Stimulated activated CD4-positive, alpha-beta T cell treated with anti-CD3 and anti-CD28 coated beads, Interleukin-12 subunit alpha, Interleukin-12 subunit beta, amount 100 ng/mL, for 48 hours (primary cell): ENCODE measurements around the gene CACNA1C.

Source experiments
- DNase-seq, 3 donors: peaks; one replicate each; pipeline ENCODE4 v3.0.0-alpha.2; 2020; ENCODE audit warnings: low read depth in 2 of 3, low spot score in 1 of 3

The CACNA1C gene

DNA sequence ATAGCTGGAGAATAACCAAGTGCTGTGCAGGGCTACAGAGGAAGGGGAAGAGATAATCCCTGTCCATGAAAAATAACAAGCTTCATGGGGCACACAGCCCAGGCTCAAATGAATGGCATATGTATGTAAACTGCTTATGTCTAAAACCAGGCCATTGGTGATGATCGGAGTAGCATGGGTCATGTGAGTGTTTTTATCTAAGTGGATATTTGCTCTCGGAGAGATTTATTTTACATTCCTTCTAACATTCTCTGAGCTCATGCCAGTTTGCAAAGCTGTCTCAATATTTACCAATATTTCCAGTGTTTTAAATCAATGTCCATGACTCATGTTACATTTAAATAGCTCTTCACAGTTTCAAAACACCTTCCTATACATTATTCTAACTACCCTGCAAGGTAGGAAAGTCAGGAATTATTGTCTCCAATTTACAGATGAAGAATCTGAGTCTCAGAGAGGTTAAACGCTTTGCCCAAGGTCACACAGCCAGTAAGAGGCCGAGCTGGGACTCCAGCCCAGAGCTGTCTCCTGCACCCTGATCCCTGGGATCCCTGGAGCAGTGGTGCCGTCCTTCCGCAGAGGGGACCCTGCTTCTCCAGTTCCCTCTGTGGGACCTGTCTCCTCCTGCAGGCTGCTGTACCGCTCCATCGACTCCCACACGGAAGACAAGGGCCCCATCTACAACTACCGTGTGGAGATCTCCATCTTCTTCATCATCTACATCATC is 555.3 kb downstream of the CACNA1C start:
- DNase-seq: no peak

DNA sequence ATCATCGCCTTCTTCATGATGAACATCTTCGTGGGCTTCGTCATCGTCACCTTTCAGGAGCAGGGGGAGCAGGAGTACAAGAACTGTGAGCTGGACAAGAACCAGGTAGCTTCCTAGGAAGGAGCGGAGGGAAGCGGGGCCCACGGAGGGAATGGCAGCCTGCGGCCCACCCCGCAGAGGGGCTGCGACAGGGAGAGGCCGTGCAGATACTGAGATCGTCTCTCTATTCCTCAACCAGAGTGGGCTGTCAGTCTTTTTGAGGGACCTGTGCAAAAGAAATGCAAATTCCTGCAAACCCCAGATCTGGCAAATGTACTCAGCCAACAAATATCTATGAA is 555.8 kb downstream of the CACNA1C start:
- no peak for DNase-seq

DNA sequence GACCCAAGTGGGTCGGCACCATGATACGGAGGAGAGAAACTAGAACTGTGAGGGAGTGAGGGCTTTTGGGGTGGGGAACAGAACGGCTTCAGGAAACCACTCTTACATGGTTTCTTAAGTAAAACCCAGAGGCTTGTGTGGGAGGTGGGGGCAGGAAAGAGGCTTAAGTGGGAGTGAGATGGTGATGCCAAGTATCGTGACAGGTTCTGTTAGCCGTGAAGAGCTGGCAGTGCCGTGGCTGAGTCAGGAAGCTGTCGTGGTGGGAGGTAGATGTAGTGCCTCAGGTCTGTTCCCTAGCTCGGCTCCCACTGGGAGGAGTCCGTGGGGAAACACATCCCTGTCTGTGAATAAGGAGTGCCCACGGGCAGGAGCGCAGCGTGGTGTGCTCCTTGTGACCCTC is 556.2 kb downstream of the CACNA1C start:
- DNase-seq: no peak

GRCh38 chr12:2610358-2610757 is 557.6 kb downstream of the CACNA1C start:
- no peak for DNase-seq

GRCh38 chr12:2613326-2614073 is 560.7 kb downstream of the CACNA1C start:
- peak; percentile 43 to 54 (median 45) for DNase-seq

DNA sequence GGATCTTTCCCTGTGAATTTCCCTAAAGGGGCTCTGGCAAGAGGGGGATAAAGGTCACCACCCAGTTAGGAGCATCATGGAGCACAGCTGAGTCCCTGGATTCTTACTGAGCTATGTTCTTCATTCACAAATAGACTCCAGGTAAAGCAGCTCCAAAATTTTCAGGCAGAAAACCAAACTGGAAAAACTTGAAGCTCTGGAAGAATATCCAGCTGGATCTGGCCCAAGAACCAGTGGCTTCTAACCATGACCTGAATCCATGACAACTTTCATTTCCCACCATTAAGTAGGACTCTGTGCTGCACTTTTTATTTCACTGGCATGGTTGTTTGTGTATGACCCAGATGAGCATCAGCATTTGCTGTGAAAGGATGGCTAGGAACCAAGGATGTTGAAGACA is 561.6 kb downstream of the CACNA1C start:
- no peak for DNase-seq

DNA sequence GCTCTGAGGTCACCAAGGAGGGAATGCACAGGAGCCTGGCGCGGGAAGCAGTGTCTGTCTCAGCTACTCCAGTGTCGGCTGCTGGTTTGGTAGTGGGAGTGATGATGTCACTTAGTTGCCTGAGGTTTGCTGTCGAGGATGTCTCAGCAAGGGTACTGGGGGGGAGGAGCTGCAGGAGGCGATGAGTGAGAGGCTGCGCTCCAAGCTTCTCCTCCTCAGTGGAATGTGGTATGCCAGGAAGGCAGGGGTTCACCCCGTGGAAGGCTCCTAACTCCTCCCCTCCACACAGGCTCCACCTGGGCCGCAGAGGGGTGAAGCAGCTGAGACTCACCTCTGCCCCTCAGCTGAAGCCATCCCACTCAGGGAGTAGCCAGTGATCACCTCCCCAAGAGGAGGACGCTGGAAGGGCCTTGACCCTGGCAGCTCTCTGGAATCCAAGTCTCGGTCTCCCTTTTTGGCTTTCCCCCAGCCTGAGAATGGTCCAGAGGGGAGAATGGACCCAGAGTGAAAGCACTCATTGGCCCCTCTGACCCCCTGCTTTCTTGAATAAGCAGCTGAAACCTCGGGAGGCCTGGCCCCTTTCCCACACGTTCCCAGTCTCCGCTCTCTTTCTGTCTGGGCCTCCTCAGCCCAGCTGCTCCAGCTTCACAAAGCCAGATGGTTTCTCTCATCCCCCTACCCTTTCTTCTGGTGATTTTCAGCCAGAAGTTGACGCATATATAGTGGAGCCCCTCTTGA is 563.0 kb downstream of the CACNA1C start:
- DNase-seq: no peak

DNA sequence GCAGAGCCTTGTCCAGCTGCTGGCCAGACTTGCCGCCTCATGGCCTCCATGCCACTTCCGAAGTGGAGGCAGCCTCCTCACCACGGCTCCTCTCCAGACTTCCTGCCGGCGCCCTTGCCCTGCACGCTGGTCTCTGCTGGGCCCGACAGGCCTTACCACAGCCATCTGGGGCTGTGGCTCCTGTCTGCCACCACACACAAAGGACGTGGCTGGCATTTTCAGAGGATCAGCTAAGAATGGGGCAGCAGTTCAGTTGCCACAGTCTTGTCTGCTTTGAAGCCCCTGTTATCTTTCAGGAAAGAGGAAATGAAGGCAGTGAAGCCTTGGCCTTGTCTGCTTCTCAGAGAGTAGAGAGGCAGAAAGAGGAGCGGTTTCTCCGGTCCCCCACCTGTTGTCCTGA is 564.0 kb downstream of the CACNA1C start:
- DNase-seq: no peak

- no peak for DNase-seq
These were observed 564.6 kb downstream of the CACNA1C start for GRCh38 chr12:2617365-2617764.

DNA sequence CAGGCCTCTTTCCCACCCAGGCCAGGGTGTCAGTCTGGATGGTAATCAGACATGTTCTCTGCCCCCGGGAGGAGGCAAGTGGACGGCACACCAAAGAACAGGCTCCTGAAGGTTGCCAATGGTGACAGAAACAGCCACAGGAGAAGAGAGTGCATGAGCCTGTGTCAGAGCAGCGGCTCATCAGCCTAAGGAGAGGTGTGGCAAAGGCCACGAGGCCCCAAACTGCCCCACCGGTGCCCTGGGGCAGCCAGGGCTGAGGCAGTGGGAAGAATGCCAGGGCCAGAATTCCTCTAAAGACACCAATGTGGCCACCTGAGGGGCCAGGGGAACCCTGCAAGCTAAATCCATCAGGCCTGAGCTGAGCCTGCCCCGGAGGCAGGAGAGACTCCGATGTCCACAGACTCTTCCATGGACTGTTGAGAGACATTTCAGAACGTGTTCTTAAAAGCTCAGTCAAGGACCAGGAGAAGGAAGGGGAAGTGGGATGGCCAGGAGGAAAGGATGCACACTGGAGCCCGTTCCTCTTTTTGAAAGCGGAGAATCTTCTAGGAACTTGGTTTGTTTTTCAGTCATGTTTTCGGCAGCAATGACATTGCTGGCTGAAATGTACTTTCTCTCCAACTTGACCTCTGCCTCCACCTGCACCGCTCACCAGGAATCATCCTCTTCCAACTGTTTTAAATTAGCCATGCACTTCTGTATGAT is 565.7 kb downstream of the CACNA1C start:
- no peak for DNase-seq

DNA sequence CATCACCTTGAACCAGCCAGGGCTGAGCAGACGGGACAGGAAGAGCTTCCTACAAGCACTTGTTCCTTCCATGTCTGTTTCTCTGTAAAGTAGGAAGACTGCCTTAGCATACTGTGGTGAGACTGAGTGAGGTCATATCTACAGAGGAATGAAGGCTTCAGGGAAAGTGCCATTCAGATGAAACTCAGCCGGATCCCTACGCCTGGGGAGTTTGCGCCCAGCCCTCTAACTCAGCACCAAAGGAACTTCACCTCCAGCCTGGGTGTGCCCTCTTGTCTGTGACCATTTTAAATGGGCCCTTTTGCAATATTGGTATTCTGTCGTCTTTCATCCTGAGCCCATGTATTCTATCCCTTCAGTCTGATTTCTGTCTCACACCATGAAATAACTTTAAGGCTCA is 566.3 kb downstream of the CACNA1C start:
- DNase-seq: no peak

- no peak for DNase-seq
These were observed 569.7 kb downstream of the CACNA1C start for GRCh38 chr12:2622460-2622859.

DNA sequence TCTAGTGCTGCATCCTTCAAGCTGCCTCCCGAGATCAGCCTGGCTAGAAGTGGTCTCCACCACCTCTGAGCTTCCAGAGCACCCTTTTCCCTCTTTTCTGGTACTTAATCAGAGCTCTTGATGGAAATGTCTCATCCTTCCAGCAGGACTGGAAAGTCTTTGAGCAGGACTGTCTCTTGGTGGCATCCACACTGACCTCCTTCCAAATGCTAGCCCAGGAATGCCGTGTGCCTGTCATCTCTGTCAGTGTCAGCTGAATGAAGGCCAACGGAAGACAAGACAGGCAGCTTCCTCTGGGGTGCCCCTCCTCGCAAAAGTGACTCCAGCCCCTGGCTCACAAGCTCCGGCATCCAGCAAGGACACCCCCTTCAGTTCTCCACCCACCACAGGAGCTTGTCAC is 570.7 kb downstream of the CACNA1C start:
- no peak for DNase-seq

DNA sequence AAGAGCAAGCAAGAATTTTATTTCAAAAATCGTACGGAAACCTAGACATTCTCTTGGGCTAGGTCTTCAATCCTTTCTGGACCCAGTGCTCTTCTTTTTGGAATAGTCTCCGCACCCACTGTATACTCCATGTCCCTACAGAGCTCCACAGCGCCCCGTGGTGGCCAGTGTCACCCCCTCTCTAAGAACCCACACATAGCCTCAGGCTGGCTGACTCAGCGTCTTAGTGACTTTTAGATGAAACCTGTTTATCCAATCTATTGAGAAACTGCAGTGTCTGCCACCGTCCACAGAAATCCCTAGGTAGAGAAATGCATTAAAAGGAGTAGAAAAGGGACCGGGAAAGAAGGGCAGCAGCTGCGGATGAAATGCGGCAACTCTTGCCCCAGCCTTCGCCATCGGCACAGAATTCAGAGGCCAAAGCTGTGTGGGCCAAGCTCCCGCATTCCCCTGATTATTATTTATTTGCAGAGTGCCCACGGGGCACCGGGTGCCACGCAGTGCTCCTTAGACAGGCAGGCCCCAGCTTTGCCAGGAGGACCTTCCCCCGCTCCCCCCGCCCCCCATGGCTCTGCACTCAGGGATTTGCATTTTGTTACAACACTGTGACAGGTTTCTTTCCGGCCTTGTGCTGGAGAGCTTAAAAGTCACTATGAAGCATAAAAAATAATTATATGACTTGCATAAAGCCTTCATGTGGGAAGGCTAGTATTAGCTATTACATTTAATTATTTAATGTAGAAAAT is 571.9 kb downstream of the CACNA1C start:
- peak in 1 of 3 donors; percentile 12 for DNase-seq

GRCh38 chr12:2625289-2625612 is 572.5 kb downstream of the CACNA1C start:
- DNase-seq: no peak

GRCh38 chr12:2627076-2627834 is 574.5 kb downstream of the CACNA1C start:
- DNase-seq: no peak

GRCh38 chr12:2627835-2628191 is 575.0 kb downstream of the CACNA1C start:
- DNase-seq: no peak

DNA sequence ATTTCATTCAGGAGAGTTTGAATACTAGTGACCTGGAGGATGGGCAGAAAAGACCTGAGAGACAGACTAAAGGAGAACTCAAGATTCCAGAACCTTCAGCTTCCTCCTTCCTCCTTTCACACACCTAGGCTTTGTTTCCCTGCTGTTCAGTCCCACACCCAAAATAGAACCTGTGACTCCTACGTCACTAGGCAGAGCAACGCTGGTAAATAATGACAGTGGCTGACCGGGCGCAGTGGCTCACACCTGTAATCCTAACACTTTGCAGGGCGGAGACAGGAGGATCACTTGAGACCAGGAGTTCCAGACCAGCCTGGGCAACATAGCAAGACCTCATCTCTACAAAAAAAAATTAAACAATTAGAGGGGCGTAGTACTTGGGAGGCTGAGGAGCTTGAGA is 575.6 kb downstream of the CACNA1C start:
- DNase-seq: no peak

- DNase-seq: no peak
These were observed 576.3 kb downstream of the CACNA1C start for GRCh38 chr12:2629051-2629450.

- DNase-seq: no peak
These were observed 579.0 kb downstream of the CACNA1C start for GRCh38 chr12:2631653-2632350.
